Mesendoderm (in vitro differentiated cells): Measurements from ENCODE around the gene POMGNT2.
"Not testable (repeated sequence)": the region's sequence is repeated elsewhere in the genome, so short reads cannot be mapped to it uniquely, and the experiment has no call there.

ENCODE experiments used
- DNase-seq: peaks from one replicate; pipeline ENCODE4 v3.0.0; 2013
- H2AK5ac ChIP-seq: 2 replicates; pipeline ENCODE4 v1.6.1; 2013; ENCODE audit warnings: low read length, inconsistent platforms
- H2BK120ac ChIP-seq: 2 replicates; pipeline ENCODE4 v1.6.1; 2013; ENCODE audit warnings: low read depth, mild to moderate bottlenecking, low read length, moderate library complexity, mixed read lengths
- H2BK15ac ChIP-seq: replicated peaks from 2 replicates; pipeline ENCODE4 v1.6.1; 2013; ENCODE audit warnings: low read depth, mild to moderate bottlenecking, moderate library complexity
- H2BK5ac ChIP-seq: 2 replicates; pipeline ENCODE4 v1.6.1; 2013; ENCODE audit warnings: low read length, inconsistent platforms
- H3K18ac ChIP-seq: 2 replicates; pipeline ENCODE4 v1.6.1; 2013; ENCODE audit warnings: mild to moderate bottlenecking, low read length, mixed read lengths
- H3K23ac ChIP-seq: one replicate; pipeline ENCODE4 v1.6.1; 2013; ENCODE audit warnings: low read length
- H3K27ac ChIP-seq: 2 replicates; pipeline ENCODE4 v1.5.1; 2013; ENCODE audit warnings: low read depth, mild to moderate bottlenecking, inconsistent platforms, low read length, moderate library complexity
- H3K27me3 ChIP-seq: 2 replicates; pipeline ENCODE4 v1.6.1; 2013; ENCODE audit warnings: low read length, control low read depth, mild to moderate bottlenecking, inconsistent platforms; ENCODE audit not compliant: insufficient read depth, poor library complexity
- H3K36me3 ChIP-seq: 2 replicates; pipeline ENCODE4 v1.6.1; 2013; ENCODE audit warnings: low read length, inconsistent platforms; ENCODE audit not compliant: control insufficient read depth, insufficient read depth
- H3K4ac ChIP-seq: one replicate; pipeline ENCODE4 v1.6.1; 2013; ENCODE audit warnings: low read depth, mild to moderate bottlenecking, low read length, moderate library complexity
- H3K4me1 ChIP-seq: 2 replicates; pipeline ENCODE4 v1.6.1; 2013; ENCODE audit warnings: low read depth, low read length, inconsistent platforms; ENCODE audit not compliant: control insufficient read depth
- H3K4me2 ChIP-seq: 2 replicates; pipeline ENCODE4 v1.6.1; 2013; ENCODE audit warnings: low read length
- H3K4me3 ChIP-seq: 2 replicates; pipeline ENCODE4 v1.5.1; 2013; ENCODE audit warnings: mild to moderate bottlenecking, low read length
- H3K56ac ChIP-seq: one replicate; pipeline ENCODE4 v1.6.1; 2013; ENCODE audit warnings: low read length
- H3K79me1 ChIP-seq: 2 replicates; pipeline ENCODE4 v1.6.1; 2013; ENCODE audit warnings: low read length, inconsistent platforms
- H3K79me2 ChIP-seq: 2 replicates; pipeline ENCODE4 v1.6.1; 2013; ENCODE audit warnings: mild to moderate bottlenecking, low read length; ENCODE audit not compliant: control insufficient read depth, insufficient read depth
- H3K9ac ChIP-seq: 2 replicates; pipeline ENCODE4 v1.6.1; 2013; ENCODE audit warnings: low read length, inconsistent platforms
- H4K5ac ChIP-seq: one replicate; pipeline ENCODE4 v1.6.1; 2013; ENCODE audit warnings: low read length
- H4K8ac ChIP-seq: one replicate; pipeline ENCODE4 v1.6.1; 2013; ENCODE audit warnings: low read depth, mild to moderate bottlenecking, control low read depth, low read length, moderate library complexity
- WGBS: extraction: QIAGEN DNeasy Blood & Tissue Kit; methylation state at CpG from one replicate; pipeline ENCODE4 v1.1.7; 2013; ENCODE audit warnings: low lambda C conversion rate, missing lambda C conversion rate; ENCODE audit not compliant: insufficient coverage; ENCODE audit errors: extremely low coverage; 5-methylcytosine and 5-hydroxymethylcytosine counted together

POMGNT2 gene

DNA sequence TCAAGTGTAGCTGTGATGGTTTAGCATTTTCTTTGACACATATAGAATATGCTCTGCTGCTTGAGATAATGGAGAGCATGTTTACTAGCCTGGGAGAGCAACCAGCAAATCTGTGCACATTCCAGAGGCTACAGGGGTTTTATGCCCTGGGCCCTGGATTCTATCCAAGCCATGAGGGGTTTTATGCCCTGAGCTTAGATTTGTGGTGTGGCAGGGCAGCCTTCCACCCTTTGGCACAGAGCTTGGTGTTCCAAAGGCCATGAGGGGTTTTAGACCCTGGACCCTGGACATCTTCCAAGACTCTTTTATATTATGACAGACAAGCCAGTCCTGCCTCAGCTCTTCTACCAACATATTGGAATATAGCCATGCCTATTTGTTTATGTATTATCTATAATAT is 60.8 kb downstream of the POMGNT2 start:
- H2BK15ac ChIP-seq, DNase-seq, H4K5ac ChIP-seq, H2AK5ac ChIP-seq, H3K4me3 ChIP-seq, H3K27me3 ChIP-seq, H3K4me2 ChIP-seq, H3K4me1 ChIP-seq, H3K79me2 ChIP-seq, H2BK5ac ChIP-seq, H4K8ac ChIP-seq, H3K36me3 ChIP-seq, H2BK120ac ChIP-seq, H3K56ac ChIP-seq, H3K23ac ChIP-seq, H3K18ac ChIP-seq, H3K4ac ChIP-seq, H3K79me1 ChIP-seq, H3K9ac ChIP-seq, H3K27ac ChIP-seq: not testable (repeated sequence)

DNA sequence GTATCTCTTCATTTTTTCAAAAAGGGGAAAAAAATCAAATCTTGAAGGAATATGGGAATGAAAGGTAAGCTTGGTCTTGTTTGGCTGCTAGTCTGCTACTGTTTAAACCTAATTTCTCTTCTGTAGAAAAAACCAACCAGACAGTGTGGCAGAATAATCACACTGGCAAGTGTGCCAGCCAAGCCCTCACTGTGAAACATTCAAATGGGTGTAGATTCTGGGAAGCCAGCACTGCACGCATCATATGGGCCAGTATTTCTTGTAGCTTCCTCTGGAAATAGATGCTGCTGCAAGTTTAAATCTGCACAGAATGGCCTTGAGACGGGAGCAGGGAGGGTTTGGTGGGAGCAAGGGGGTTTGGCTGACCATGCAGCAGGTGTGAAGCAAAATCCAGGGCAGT is 62.1 kb downstream of the POMGNT2 start:
- no peaks in the 10 kb centered on the region for H3K36me3 ChIP-seq
- no peaks in the 10 kb centered on the region for H3K79me2 ChIP-seq
- no peak overlapping the region for H2BK5ac ChIP-seq
- H2BK15ac ChIP-seq = no peak overlapping the region
- WGBS = no CpG with 5 or more reads among the region's 2 CpGs
- DNase-seq = no peak
- H3K79me1 ChIP-seq = no peaks in the 10 kb centered on the region
- no peak overlapping the region for H4K8ac ChIP-seq
- H3K4me1 ChIP-seq = no peaks in the 10 kb centered on the region
- no peak overlapping the region for H3K4me2 ChIP-seq
- H3K9ac ChIP-seq = no peak overlapping the region
- H3K18ac ChIP-seq = no peak overlapping the region
- H4K5ac ChIP-seq = no peak overlapping the region
- no peak overlapping the region for H3K56ac ChIP-seq
- H3K23ac ChIP-seq = no peak overlapping the region
- no peaks in the 10 kb centered on the region for H3K27me3 ChIP-seq
- no peak overlapping the region for H3K4me3 ChIP-seq
- H2BK120ac ChIP-seq = no peak overlapping the region
- no peak overlapping the region for H2AK5ac ChIP-seq
- no peak overlapping the region for H3K4ac ChIP-seq
- H3K27ac ChIP-seq = no peak overlapping the region

- H4K5ac ChIP-seq = no peak overlapping the region
- H3K4ac ChIP-seq = no peak overlapping the region
- no peaks in the 10 kb centered on the region for H3K4me1 ChIP-seq
- H3K4me3 ChIP-seq = no peak overlapping the region
- no peak overlapping the region for H3K18ac ChIP-seq
- no peak overlapping the region for H2BK15ac ChIP-seq
- H3K79me1 ChIP-seq = no peaks in the 10 kb centered on the region
- H3K23ac ChIP-seq = no peak overlapping the region
- no peak overlapping the region for H3K27ac ChIP-seq
- H2BK5ac ChIP-seq = no peak overlapping the region
- no peaks in the 10 kb centered on the region for H3K79me2 ChIP-seq
- H3K4me2 ChIP-seq = no peak overlapping the region
- no peaks in the 10 kb centered on the region for H3K36me3 ChIP-seq
- no CpG with 5 or more reads among the region's 3 CpGs for WGBS
- no peak overlapping the region for H3K9ac ChIP-seq
- no peak for DNase-seq
- no peaks in the 10 kb centered on the region for H3K27me3 ChIP-seq
- no peak overlapping the region for H3K56ac ChIP-seq
- no peak overlapping the region for H4K8ac ChIP-seq
- H2AK5ac ChIP-seq = no peak overlapping the region
- H2BK120ac ChIP-seq = no peak overlapping the region
Measured at GRCh38 chr3:43043071-43043766, 62.7 kb downstream of the POMGNT2 start.

GRCh38 chr3:43041517-43041916 is 64.4 kb downstream of the POMGNT2 start:
- Histone ChIP-seq H2BK15ac (no peak overlapping the region), H3K36me3 (no peaks in the 10 kb centered on the region), H2BK5ac (no peak overlapping the region), H3K9ac (no peak overlapping the region), H3K79me2 (no peaks in the 10 kb centered on the region), H3K4me3 (no peak overlapping the region), H3K23ac (no peak overlapping the region), H4K8ac (no peak overlapping the region), H2BK120ac (no peak overlapping the region), H3K18ac (no peak overlapping the region), H2AK5ac (no peak overlapping the region), H3K4me1 (no peaks in the 10 kb centered on the region), H3K27me3 (no peaks in the 10 kb centered on the region), H4K5ac (no peak overlapping the region), H3K79me1 (no peaks in the 10 kb centered on the region), H3K56ac (no peak overlapping the region), H3K27ac (no peak overlapping the region), H3K4ac (no peak overlapping the region), H3K4me2 (no peak overlapping the region)
- DNase-seq = no peak
- no CpG with 5 or more reads among the region's 2 CpGs for WGBS

DNA sequence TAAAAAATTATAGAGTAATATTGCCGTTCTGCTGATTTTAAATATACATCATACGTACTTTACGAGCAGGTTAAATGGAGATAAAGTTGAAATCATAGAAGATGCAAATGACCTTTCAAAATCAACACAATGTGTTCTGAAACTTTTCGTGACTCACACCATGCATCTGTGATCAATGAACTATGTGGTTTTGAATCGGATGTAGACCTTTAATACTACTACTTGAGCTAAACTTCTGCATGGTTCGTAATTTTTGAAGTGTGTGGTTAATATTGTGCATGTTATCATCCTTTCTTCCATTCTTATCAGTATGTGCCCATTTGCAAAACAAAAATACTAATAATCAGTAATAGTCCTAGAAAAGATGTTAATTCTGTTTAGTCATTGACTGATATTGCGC is 67.9 kb downstream of the POMGNT2 start:
- no peak overlapping the region for H3K4ac ChIP-seq
- no CpG with 5 or more reads among the region's 7 CpGs for WGBS
- no peak overlapping the region for H3K56ac ChIP-seq
- no peak for DNase-seq
- no peak overlapping the region for H3K23ac ChIP-seq
- H3K27me3 ChIP-seq = no peaks in the 10 kb centered on the region
- no peak overlapping the region for H2BK5ac ChIP-seq
- H3K4me1 ChIP-seq = no peaks in the 10 kb centered on the region
- H4K5ac ChIP-seq = no peak overlapping the region
- H3K4me2 ChIP-seq = no peak overlapping the region
- H3K4me3 ChIP-seq = no peak overlapping the region
- no peak overlapping the region for H2BK120ac ChIP-seq
- no peak overlapping the region for H3K9ac ChIP-seq
- H3K18ac ChIP-seq = no peak overlapping the region
- no peak overlapping the region for H4K8ac ChIP-seq
- H3K36me3 ChIP-seq = no peaks in the 10 kb centered on the region
- H3K79me2 ChIP-seq = no peaks in the 10 kb centered on the region
- H2BK15ac ChIP-seq = no peak overlapping the region
- H3K79me1 ChIP-seq = no peaks in the 10 kb centered on the region
- no peak overlapping the region for H3K27ac ChIP-seq
- no peak overlapping the region for H2AK5ac ChIP-seq
